H9 (cell line): ENCODE results near the gene WASF3. TPM values are rescaled to one million over a fixed set of nuclear protein-coding genes. Genes with fewer than 3 reads are reported as not detected.

Experiments used
- DNase-seq: peaks from one replicate; pipeline ENCODE4 v3.0.0-alpha.2; 2017
- H2AFZ ChIP-seq: one replicate; pipeline ENCODE4 v1.6.1; 2013; ENCODE audit warnings: mild to moderate bottlenecking, low read length, control low read depth, moderate library complexity
- H2AK5ac ChIP-seq: 2 replicates; pipeline ENCODE4 v1.6.1; 2013; ENCODE audit warnings: low read length, control low read depth, mixed read lengths; ENCODE audit not compliant: insufficient read length
- H2BK120ac ChIP-seq: one replicate; pipeline ENCODE4 v1.6.1; 2013; ENCODE audit warnings: low read depth, mild to moderate bottlenecking, low read length, control low read depth, inconsistent platforms; ENCODE audit not compliant: poor library complexity, severe bottlenecking
- H2BK12ac ChIP-seq: 2 replicates; pipeline ENCODE4 v1.6.1; 2013; ENCODE audit warnings: low read length, control low read depth, mixed read lengths, low read depth; ENCODE audit not compliant: insufficient read length
- H2BK15ac ChIP-seq: 2 replicates; pipeline ENCODE4 v1.6.1; 2013; ENCODE audit warnings: low read depth, low read length, control low read depth
- H2BK20ac ChIP-seq: one replicate; pipeline ENCODE4 v1.6.1; 2013; ENCODE audit warnings: low read depth, mild to moderate bottlenecking, low read length, control low read depth, inconsistent platforms; ENCODE audit not compliant: poor library complexity, severe bottlenecking
- H2BK5ac ChIP-seq: 2 replicates; pipeline ENCODE4 v1.6.1; 2013; ENCODE audit warnings: low read length, control low read depth, mixed read lengths; ENCODE audit not compliant: insufficient read length
- H3K14ac ChIP-seq: 2 replicates; pipeline ENCODE4 v1.6.1; 2013; ENCODE audit warnings: low read length, control low read depth; ENCODE audit not compliant: insufficient read depth
- H3K18ac ChIP-seq: 2 replicates; pipeline ENCODE4 v1.6.1; 2013; ENCODE audit warnings: low read depth, mild to moderate bottlenecking, mixed read lengths, low read length, control low read depth; ENCODE audit not compliant: insufficient read length
- H3K23ac ChIP-seq: 2 replicates; pipeline ENCODE4 v1.6.1; 2013; ENCODE audit warnings: low read length, control low read depth, mixed read lengths, low read depth; ENCODE audit not compliant: insufficient read length
- H3K23me2 ChIP-seq: 2 replicates; pipeline ENCODE4 v1.6.1; 2013; ENCODE audit warnings: low read depth, mild to moderate bottlenecking, mixed read lengths, low read length, control low read depth; ENCODE audit not compliant: insufficient read length, poor library complexity, severe bottlenecking
- H3K27ac ChIP-seq: 2 replicates; pipeline ENCODE4 v1.5.1; 2013; ENCODE audit warnings: low read length, control low read depth, mixed read lengths, low read depth; ENCODE audit not compliant: insufficient read length
- H3K27me3 ChIP-seq: 2 replicates; pipeline ENCODE4 v1.6.1; 2013; ENCODE audit warnings: low read length, control low read depth, inconsistent platforms; ENCODE audit not compliant: insufficient read depth
- H3K4ac ChIP-seq: 2 replicates; pipeline ENCODE4 v1.6.1; 2013; ENCODE audit warnings: low read depth, mild to moderate bottlenecking, control low read depth, inconsistent platforms, low read length, moderate library complexity
- H3K4me1 ChIP-seq: 2 replicates; pipeline ENCODE4 v1.6.1; 2013; ENCODE audit warnings: low read length, control low read depth, inconsistent platforms; ENCODE audit not compliant: insufficient read depth
- H3K4me2 ChIP-seq: 2 replicates; pipeline ENCODE4 v1.6.1; 2013; ENCODE audit warnings: low read length, control low read depth, mixed read lengths; ENCODE audit not compliant: insufficient read length, insufficient read depth
- H3K56ac ChIP-seq: 2 replicates; pipeline ENCODE4 v1.6.1; 2013; ENCODE audit warnings: low read depth, mild to moderate bottlenecking, mixed read lengths, low read length, control low read depth; ENCODE audit not compliant: insufficient read length
- H3K79me1 ChIP-seq: 2 replicates; pipeline ENCODE4 v1.6.1; 2013; ENCODE audit warnings: low read depth, mild to moderate bottlenecking, moderate library complexity, low read length, control low read depth, inconsistent platforms; ENCODE audit not compliant: insufficient read depth, poor library complexity, severe bottlenecking
- H3K79me2 ChIP-seq: 2 replicates; pipeline ENCODE4 v1.6.1; 2013; ENCODE audit warnings: low read length, control low read depth, inconsistent platforms; ENCODE audit not compliant: insufficient read depth
- H3K9ac ChIP-seq: 2 replicates; pipeline ENCODE4 v1.6.1; 2013; ENCODE audit warnings: low read length, control low read depth, mixed read lengths; ENCODE audit not compliant: insufficient read length; ENCODE audit errors: extremely low read depth
- H3K9me3 ChIP-seq: one replicate; pipeline ENCODE4 v1.6.1; 2013; ENCODE audit warnings: low read depth, low read length, inconsistent platforms; ENCODE audit not compliant: control insufficient read depth
- H3T11ph ChIP-seq: one replicate; pipeline ENCODE4 v1.6.1; 2013; ENCODE audit warnings: mild to moderate bottlenecking, low read length, control low read depth, inconsistent platforms
- H4K20me1 ChIP-seq: one replicate; pipeline ENCODE4 v1.6.1; 2013; ENCODE audit not compliant: control insufficient read depth, insufficient read length, insufficient read depth
- H4K5ac ChIP-seq: 2 replicates; pipeline ENCODE4 v1.6.1; 2013; ENCODE audit warnings: low read depth, mild to moderate bottlenecking, mixed read lengths, low read length, control low read depth; ENCODE audit not compliant: insufficient read length
- H4K8ac ChIP-seq: replicated peaks from 2 replicates; pipeline ENCODE4 v1.6.1; 2013; ENCODE audit warnings: low read length, control low read depth, mixed read lengths, low read depth; ENCODE audit not compliant: insufficient read length
- H4K91ac ChIP-seq: 2 replicates; pipeline ENCODE4 v1.6.1; 2013; ENCODE audit warnings: low read depth, mild to moderate bottlenecking, moderate library complexity, mixed read lengths, low read length, control low read depth; ENCODE audit not compliant: insufficient read length
- H3K27ac Mint-ChIP-seq, 3 experiments: 2 replicates in 2 of 3; 3 replicates in 1 of 3; pipeline ENCODE4 v1.8.0; 2020 to 2021; ENCODE audit warnings: mixed read lengths in 3 of 3, mild to moderate bottlenecking in 1 of 3, moderate library complexity in 1 of 3
- H3K27me3 Mint-ChIP-seq: 2 replicates; pipeline ENCODE4 v1.8.0; 2021; ENCODE audit warnings: low read depth, mild to moderate bottlenecking, moderate library complexity, mixed read lengths
- H3K36me3 Mint-ChIP-seq, 3 experiments: 2 replicates in 2 of 3; 3 replicates in 1 of 3; pipeline ENCODE4 v1.8.0; 2020 to 2021; ENCODE audit warnings: low read depth in 3 of 3, mixed read lengths in 3 of 3; ENCODE audit not compliant: insufficient read depth in 1 of 3
- H3K4me1 Mint-ChIP-seq, 2 experiments: 2 replicates each; pipeline ENCODE4 v1.8.0; 2020; ENCODE audit warnings: mixed read lengths in 2 of 2
- H3K4me3 Mint-ChIP-seq, 2 experiments: 2 replicates in 1 of 2; 3 replicates in 1 of 2; pipeline ENCODE4 v1.8.0; 2020 to 2021; ENCODE audit warnings: mild to moderate bottlenecking in 2 of 2, mixed read lengths in 2 of 2, moderate library complexity in 1 of 2
- H3K9me3 Mint-ChIP-seq, 2 experiments: 2 replicates in 1 of 2; 3 replicates in 1 of 2; pipeline ENCODE4 v1.8.0; 2020; ENCODE audit warnings: mild to moderate bottlenecking in 2 of 2, mixed read lengths in 2 of 2, moderate library complexity in 1 of 2
- WGBS: extraction: QIAGEN DNeasy Blood & Tissue Kit; methylation state at CpG from one replicate; pipeline ENCODE4 v1.1.7; 2013; ENCODE audit warnings: missing lambda C conversion rate, low lambda C conversion rate, mixed read lengths; ENCODE audit not compliant: insufficient read length; ENCODE audit errors: extremely low coverage; 5-methylcytosine and 5-hydroxymethylcytosine counted together
- total RNA-seq: library from RNA; stranded (reverse); gene quantifications from 2 replicates; pipeline ENCODE4 v1.2.1, GENCODE V29; 2021
- TF ChIP-seq, protein P1 (sequence below): fragments of 200-600 bp; sonication (generic); conservative IDR thresholded peaks from 3 replicates; pipeline ENCODE4 v1.8.0; 2021; ENCODE audit warnings: antibody characterized with exemption, mild to moderate bottlenecking

Gene WASF3
- total RNA-seq, 1 experiment from 2014 or later: 22.2 TPM

DNA sequence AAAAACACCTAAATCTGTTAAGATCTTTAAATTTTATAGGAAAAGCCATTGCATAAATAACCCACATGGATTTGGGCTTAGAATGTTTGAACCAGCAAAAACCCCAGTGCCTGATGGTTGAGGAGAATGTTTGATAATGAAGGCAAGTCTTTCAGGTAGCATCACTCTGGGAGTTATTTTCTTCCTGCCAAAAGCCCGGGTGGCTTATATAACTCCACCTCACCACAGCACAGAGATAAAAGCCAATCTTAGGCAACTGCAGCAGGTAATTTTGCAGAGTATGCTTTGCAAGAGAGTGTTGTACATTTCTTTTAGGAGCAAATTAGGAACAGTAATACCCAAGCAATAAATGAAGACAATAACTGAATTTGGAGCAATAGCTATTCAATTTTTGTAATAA, 7.8 kb upstream of the WASF3 start:
- no peak overlapping the region for H4K91ac ChIP-seq
- no peak overlapping the region for H3K23ac ChIP-seq
- no peak overlapping the region for H2AFZ ChIP-seq
- H3K4me2 ChIP-seq: no peak overlapping the region
- H3K4ac ChIP-seq: no peak overlapping the region
- no peak overlapping the region for H2BK15ac ChIP-seq
- H3K9me3 ChIP-seq: no peaks in the 10 kb centered on the region
- no peak overlapping the region for H4K5ac ChIP-seq
- no peaks in the 10 kb centered on the region for H3K79me2 ChIP-seq
- H3K18ac ChIP-seq: no peak overlapping the region
- TF ChIP-seq, protein P1, sequence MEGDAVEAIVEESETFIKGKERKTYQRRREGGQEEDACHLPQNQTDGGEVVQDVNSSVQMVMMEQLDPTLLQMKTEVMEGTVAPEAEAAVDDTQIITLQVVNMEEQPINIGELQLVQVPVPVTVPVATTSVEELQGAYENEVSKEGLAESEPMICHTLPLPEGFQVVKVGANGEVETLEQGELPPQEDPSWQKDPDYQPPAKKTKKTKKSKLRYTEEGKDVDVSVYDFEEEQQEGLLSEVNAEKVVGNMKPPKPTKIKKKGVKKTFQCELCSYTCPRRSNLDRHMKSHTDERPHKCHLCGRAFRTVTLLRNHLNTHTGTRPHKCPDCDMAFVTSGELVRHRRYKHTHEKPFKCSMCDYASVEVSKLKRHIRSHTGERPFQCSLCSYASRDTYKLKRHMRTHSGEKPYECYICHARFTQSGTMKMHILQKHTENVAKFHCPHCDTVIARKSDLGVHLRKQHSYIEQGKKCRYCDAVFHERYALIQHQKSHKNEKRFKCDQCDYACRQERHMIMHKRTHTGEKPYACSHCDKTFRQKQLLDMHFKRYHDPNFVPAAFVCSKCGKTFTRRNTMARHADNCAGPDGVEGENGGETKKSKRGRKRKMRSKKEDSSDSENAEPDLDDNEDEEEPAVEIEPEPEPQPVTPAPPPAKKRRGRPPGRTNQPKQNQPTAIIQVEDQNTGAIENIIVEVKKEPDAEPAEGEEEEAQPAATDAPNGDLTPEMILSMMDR: no peak
- Mint-ChIP-seq H3K4me1 (no peaks in the 10 kb centered on the region), H3K27ac (no peak overlapping the region), H3K27me3 (peaks cover 6% of the 10 kb centered on the region), H3K36me3 (peaks cover 0 to 1% (median 0%) of the 10 kb centered on the region in 3 experiments; a peak in 1 of 7 replicates), H3K9me3 (peaks cover 2 to 5% of the 10 kb centered on the region in 2 experiments; a peak in 3 of 5 replicates), H3K4me3 (no peak overlapping the region)
- no peak overlapping the region for H2AK5ac ChIP-seq
- WGBS: no CpG with 5 or more reads among the region's 1 CpG
- no peaks in the 10 kb centered on the region for H3K23me2 ChIP-seq
- H3K27ac ChIP-seq: no peak overlapping the region
- H3K4me1 ChIP-seq: no peaks in the 10 kb centered on the region
- no peak overlapping the region for H2BK5ac ChIP-seq
- no peaks in the 10 kb centered on the region for H3K79me1 ChIP-seq
- H4K8ac ChIP-seq: no peak overlapping the region
- H2BK20ac ChIP-seq: no peak overlapping the region
- no peak overlapping the region for H2BK120ac ChIP-seq
- H2BK12ac ChIP-seq: no peak overlapping the region
- no peak overlapping the region for H3K9ac ChIP-seq
- H3K27me3 ChIP-seq: no peaks in the 10 kb centered on the region
- no peak overlapping the region for H3K56ac ChIP-seq
- no peaks in the 10 kb centered on the region for H4K20me1 ChIP-seq
- DNase-seq: no peak
- H3K14ac ChIP-seq: no peak overlapping the region
- no peak overlapping the region for H3T11ph ChIP-seq
